Measurements from ENCODE around the gene MT1G.
"Not testable (repeated sequence)": the region's sequence is repeated elsewhere in the genome, so short reads cannot be mapped to it uniquely, and the experiment has no call there.

MT1G gene

GRCh38 chr16:56623184-56623583 is 44.7 kb downstream of the MT1G start:
- not testable (repeated sequence) for H3K36me3 ChIP-seq (ENCODE audit: control insufficient read depth in 5 of 5, insufficient read depth in 5 of 5, low read length in 5 of 5)

GRCh38 chr16:56621665-56622445 is 46.0 kb downstream of the MT1G start:
- H3K9me3 ChIP-seq (ENCODE audit: control insufficient read depth in 5 of 5, low read length in 5 of 5); H3K9ac ChIP-seq (ENCODE audit: low read length in 5 of 5); H3K27me3 ChIP-seq (ENCODE audit: control insufficient read depth in 5 of 5, insufficient read depth in 4 of 5, low read length in 5 of 5); H3K27ac ChIP-seq (ENCODE audit: low read depth, low read length); H3K4me3 ChIP-seq (ENCODE audit: low read depth in 1 of 5, low read length in 5 of 5); H3K36me3 ChIP-seq (ENCODE audit: control insufficient read depth in 5 of 5, insufficient read depth in 5 of 5, low read length in 5 of 5): not testable (repeated sequence)
- peaks cover 6 to 56% (median 50%) of the 10 kb centered on the region in 5 donors for H3K4me1 ChIP-seq (ENCODE audit: control insufficient read depth in 5 of 5, insufficient read depth in 5 of 5, low read length in 5 of 5)

More at GRCh38 chr16:56623184-56623583, 44.7 kb downstream of the MT1G start:
- H3K9ac ChIP-seq (ENCODE audit: low read length in 5 of 5); H3K27ac ChIP-seq (ENCODE audit: low read depth, low read length); H3K27me3 ChIP-seq (ENCODE audit: control insufficient read depth in 5 of 5, insufficient read depth in 4 of 5, low read length in 5 of 5); H3K9me3 ChIP-seq (ENCODE audit: control insufficient read depth in 5 of 5, low read length in 5 of 5); H3K4me3 ChIP-seq (ENCODE audit: low read depth in 1 of 5, low read length in 5 of 5): not testable (repeated sequence)
- peaks cover 5 to 47% (median 41%) of the 10 kb centered on the region in 5 donors for H3K4me1 ChIP-seq (ENCODE audit: control insufficient read depth in 5 of 5, insufficient read depth in 5 of 5, low read length in 5 of 5)

GRCh38 chr16:56620339-56620897 is 47.4 kb downstream of the MT1G start:
- no peaks in the 10 kb centered on the region for H3K27me3 ChIP-seq (ENCODE audit: control insufficient read depth in 5 of 5, insufficient read depth in 4 of 5, low read length in 5 of 5)
- no peak overlapping the region for H3K27ac ChIP-seq (ENCODE audit: low read depth, low read length)
- no peaks in the 10 kb centered on the region for H3K9me3 ChIP-seq (ENCODE audit: control insufficient read depth in 5 of 5, low read length in 5 of 5)
- H3K36me3 ChIP-seq (ENCODE audit: control insufficient read depth in 5 of 5, insufficient read depth in 5 of 5, low read length in 5 of 5) = no peaks in the 10 kb centered on the region
- H3K4me1 ChIP-seq (ENCODE audit: control insufficient read depth in 5 of 5, insufficient read depth in 5 of 5, low read length in 5 of 5) = peaks cover 4 to 44% (median 39%) of the 10 kb centered on the region in 5 donors
- H3K4me3 ChIP-seq (ENCODE audit: low read depth in 1 of 5, low read length in 5 of 5) = no peak overlapping the region
- H3K9ac ChIP-seq (ENCODE audit: low read length in 5 of 5) = no peak overlapping the region

- Histone ChIP-seq H3K36me3 (ENCODE audit: control insufficient read depth in 5 of 5, insufficient read depth in 5 of 5, low read length in 5 of 5) (no peaks in the 10 kb centered on the region), H3K9me3 (ENCODE audit: control insufficient read depth in 5 of 5, low read length in 5 of 5) (no peaks in the 10 kb centered on the region), H3K9ac (ENCODE audit: low read length in 5 of 5) (peak overlapping the region in 1 of 5 donors; percentile 28), H3K4me1 (ENCODE audit: control insufficient read depth in 5 of 5, insufficient read depth in 5 of 5, low read length in 5 of 5) (peaks cover 4 to 37% (median 31%) of the 10 kb centered on the region in 5 donors), H3K4me3 (ENCODE audit: low read depth in 1 of 5, low read length in 5 of 5) (peak overlapping the region; percentile 53 to 83 (median 63)), H3K27me3 (ENCODE audit: control insufficient read depth in 5 of 5, insufficient read depth in 4 of 5, low read length in 5 of 5) (no peaks in the 10 kb centered on the region), H3K27ac (ENCODE audit: low read depth, low read length) (no peak overlapping the region)
These were observed 49.7 kb downstream of the MT1G start for GRCh38 chr16:56618138-56618537.

- Histone ChIP-seq H3K27me3 (ENCODE audit: control insufficient read depth in 5 of 5, insufficient read depth in 4 of 5, low read length in 5 of 5) (no peaks in the 10 kb centered on the region), H3K9me3 (ENCODE audit: control insufficient read depth in 5 of 5, low read length in 5 of 5) (no peaks in the 10 kb centered on the region), H3K9ac (ENCODE audit: low read length in 5 of 5) (peak overlapping the region in 2 of 5 donors; percentile 60 to 73), H3K4me3 (ENCODE audit: low read depth in 1 of 5, low read length in 5 of 5) (peak overlapping the region; percentile 53 to 83 (median 63)), H3K4me1 (ENCODE audit: control insufficient read depth in 5 of 5, insufficient read depth in 5 of 5, low read length in 5 of 5) (peaks cover 4 to 37% (median 31%) of the 10 kb centered on the region in 5 donors), H3K36me3 (ENCODE audit: control insufficient read depth in 5 of 5, insufficient read depth in 5 of 5, low read length in 5 of 5) (no peaks in the 10 kb centered on the region), H3K27ac (ENCODE audit: low read depth, low read length) (no peak overlapping the region)
These were observed 50.4 kb downstream of the MT1G start for GRCh38 chr16:56617212-56618085.

Measured in subcutaneous abdominal adipose tissue (tissue), 5 donors.